Dendritic cell treated with granulocyte-macrophage colony-stimulating factor and Interleukin-4, amounts not matched to agents 40 ng/mL and 50 ng/mL, for 4 days (primary cell): ENCODE results near the gene OR2L8.

Experiments used
- H3K27ac Mint-ChIP-seq: one replicate; pipeline ENCODE4 v1.8.0; 2022; ENCODE audit warnings: mild to moderate bottlenecking, mixed read lengths
- H3K27me3 Mint-ChIP-seq: one replicate; pipeline ENCODE4 v1.8.0; 2022; ENCODE audit warnings: mild to moderate bottlenecking, mixed read lengths
- H3K36me3 Mint-ChIP-seq: one replicate; pipeline ENCODE4 v1.8.0; 2022; ENCODE audit warnings: low read depth, mixed read lengths
- H3K4me1 Mint-ChIP-seq: one replicate; pipeline ENCODE4 v1.8.0; 2022; ENCODE audit warnings: low read depth, mixed read lengths
- H3K4me3 Mint-ChIP-seq: one replicate; pipeline ENCODE4 v1.8.0; 2022; ENCODE audit warnings: mild to moderate bottlenecking, moderate library complexity, mixed read lengths
- H3K9me3 Mint-ChIP-seq: one replicate; pipeline ENCODE4 v1.8.0; 2022; ENCODE audit warnings: mixed read lengths
- intact Hi-C: fragments of 100-400 bp; cut with micrococcal nuclease; formaldehyde crosslinking; loops from one replicate; pipeline ENCODE4 v1.15.0; 2022

The OR2L8 gene

GRCh38 chr1:247948558-247948957 is at the start of gene OR2L8:
Gene OR2L8 (plus strand): TSS chr1:247948858. CDS start chr1:247948858, 0 bp downstream.
- Mint-ChIP-seq H3K27me3 (no peaks in the 10 kb centered on the region), H3K27ac (no peak within 1 kb of the TSS), H3K4me1 (no peaks in the 10 kb centered on the region), H3K36me3 (no peaks in the 10 kb centered on the region), H3K9me3 (no peaks in the 10 kb centered on the region), H3K4me3 (no peak within 1 kb of the TSS)
- intact Hi-C loops, result no loop called here

- H3K4me1 Mint-ChIP-seq, result peaks cover 16% of the 10 kb centered on the region
- intact Hi-C loops, result no loop called here
- H3K27me3 Mint-ChIP-seq, result peaks cover 2% of the 10 kb centered on the region
- no peaks in the 10 kb centered on the region for H3K9me3 Mint-ChIP-seq
- no peaks in the 10 kb centered on the region for H3K36me3 Mint-ChIP-seq
- H3K27ac Mint-ChIP-seq, result no peak overlapping the region
- H3K4me3 Mint-ChIP-seq, result no peak overlapping the region
Observed at GRCh38 chr1:247904122-247904521, 44.5 kb upstream of the OR2L8 start.

- intact Hi-C loops, result no loop called here
- peak overlapping the region; percentile 45 for H3K4me3 Mint-ChIP-seq
Observed at GRCh38 chr1:247905181-247905580, 43.5 kb upstream of the OR2L8 start.

GRCh38 chr1:247905910-247906503 is 42.7 kb upstream of the OR2L8 start:
- peak overlapping the region; percentile 76 for H3K4me3 Mint-ChIP-seq
- no peaks in the 10 kb centered on the region for H3K9me3 Mint-ChIP-seq
- H3K4me1 Mint-ChIP-seq, result peaks cover 16% of the 10 kb centered on the region
- H3K27ac Mint-ChIP-seq, result peak overlapping the region; percentile 82
- peaks cover 2% of the 10 kb centered on the region for H3K27me3 Mint-ChIP-seq
- intact Hi-C loops, result no loop called here
- H3K36me3 Mint-ChIP-seq, result no peaks in the 10 kb centered on the region

More at GRCh38 chr1:247905181-247905580, 43.5 kb upstream of the OR2L8 start:
- Mint-ChIP-seq H3K27me3 (peaks cover 2% of the 10 kb centered on the region), H3K27ac (no peak overlapping the region), H3K4me1 (peaks cover 16% of the 10 kb centered on the region), H3K36me3 (no peaks in the 10 kb centered on the region), H3K9me3 (no peaks in the 10 kb centered on the region)

- Mint-ChIP-seq H3K27me3 (peaks cover 2% of the 10 kb centered on the region), H3K4me3 (peak overlapping the region; percentile 76), H3K9me3 (no peaks in the 10 kb centered on the region), H3K4me1 (peaks cover 16% of the 10 kb centered on the region), H3K36me3 (no peaks in the 10 kb centered on the region), H3K27ac (peak overlapping the region; percentile 82)
- intact Hi-C loops, result no loop called here
Observed at GRCh38 chr1:247906504-247907047, 42.1 kb upstream of the OR2L8 start.

GRCh38 chr1:247908766-247909165 is 39.9 kb upstream of the OR2L8 start:
- intact Hi-C loops, result no loop called here
- H3K9me3 Mint-ChIP-seq, result no peaks in the 10 kb centered on the region
- H3K27ac Mint-ChIP-seq, result no peak overlapping the region
- H3K36me3 Mint-ChIP-seq, result no peaks in the 10 kb centered on the region
- peaks cover 16% of the 10 kb centered on the region for H3K4me1 Mint-ChIP-seq
- no peak overlapping the region for H3K4me3 Mint-ChIP-seq
- H3K27me3 Mint-ChIP-seq, result peaks cover 2% of the 10 kb centered on the region

GRCh38 chr1:247913786-247914185 is 34.9 kb upstream of the OR2L8 start:
- no peak overlapping the region for H3K4me3 Mint-ChIP-seq
- no peaks in the 10 kb centered on the region for H3K36me3 Mint-ChIP-seq
- H3K27ac Mint-ChIP-seq, result no peak overlapping the region
- no peaks in the 10 kb centered on the region for H3K4me1 Mint-ChIP-seq
- intact Hi-C loops, result no loop called here
- H3K27me3 Mint-ChIP-seq, result no peaks in the 10 kb centered on the region
- no peaks in the 10 kb centered on the region for H3K9me3 Mint-ChIP-seq

- no peaks in the 10 kb centered on the region for H3K36me3 Mint-ChIP-seq
- no peak overlapping the region for H3K27ac Mint-ChIP-seq
- no peaks in the 10 kb centered on the region for H3K9me3 Mint-ChIP-seq
- H3K27me3 Mint-ChIP-seq, result no peaks in the 10 kb centered on the region
- intact Hi-C loops, result no loop called here
- no peak overlapping the region for H3K4me3 Mint-ChIP-seq
- no peaks in the 10 kb centered on the region for H3K4me1 Mint-ChIP-seq
Observed at GRCh38 chr1:247914941-247915662, 33.6 kb upstream of the OR2L8 start.

GRCh38 chr1:247919952-247920351 is 28.7 kb upstream of the OR2L8 start, which contains the start of gene OR2T8:
Gene OR2T8 (plus strand): TSS chr1:247920252. CDS start chr1:247921018, 766 bp downstream.
- Mint-ChIP-seq H3K4me1 (no peaks in the 10 kb centered on the region), H3K9me3 (no peaks in the 10 kb centered on the region), H3K27ac (no peak within 1 kb of the TSS), H3K27me3 (no peaks in the 10 kb centered on the region), H3K36me3 (no peaks in the 10 kb centered on the region), H3K4me3 (no peak within 1 kb of the TSS)
- intact Hi-C loops, result no loop called here

- intact Hi-C loops, result no loop called here
- no peaks in the 10 kb centered on the region for H3K36me3 Mint-ChIP-seq
- no peak overlapping the region for H3K27ac Mint-ChIP-seq
- H3K4me3 Mint-ChIP-seq, result no peak overlapping the region
- H3K9me3 Mint-ChIP-seq, result no peaks in the 10 kb centered on the region
- H3K4me1 Mint-ChIP-seq, result no peaks in the 10 kb centered on the region
- no peaks in the 10 kb centered on the region for H3K27me3 Mint-ChIP-seq
Observed at GRCh38 chr1:247923941-247924340, 24.7 kb upstream of the OR2L8 start.

GRCh38 chr1:247924868-247925267 is 23.8 kb upstream of the OR2L8 start, which contains the start of gene OR2AJ1:
Gene OR2AJ1 (plus strand): TSS chr1:247924889. CDS start chr1:247933769, 8,880 bp downstream.
- H3K4me1 Mint-ChIP-seq, result no peaks in the 10 kb centered on the region
- H3K36me3 Mint-ChIP-seq, result no peaks in the 10 kb centered on the region
- H3K27me3 Mint-ChIP-seq, result no peaks in the 10 kb centered on the region
- H3K4me3 Mint-ChIP-seq, result no peak within 1 kb of the TSS
- no peaks in the 10 kb centered on the region for H3K9me3 Mint-ChIP-seq
- intact Hi-C loops, result no loop called here
- no peak within 1 kb of the TSS for H3K27ac Mint-ChIP-seq

GRCh38 chr1:247933989-247934388 is 14.7 kb upstream of the OR2L8 start:
- H3K4me1 Mint-ChIP-seq, result peaks cover 7% of the 10 kb centered on the region
- intact Hi-C loops, result no loop called here
- no peaks in the 10 kb centered on the region for H3K36me3 Mint-ChIP-seq
- no peak overlapping the region for H3K27ac Mint-ChIP-seq
- H3K27me3 Mint-ChIP-seq, result peaks cover 2% of the 10 kb centered on the region
- peaks cover 17% of the 10 kb centered on the region for H3K9me3 Mint-ChIP-seq
- no peak overlapping the region for H3K4me3 Mint-ChIP-seq

GRCh38 chr1:247935781-247936180 is 12.9 kb upstream of the OR2L8 start:
- intact Hi-C loops, result no loop called here
- Mint-ChIP-seq H3K27ac (no peak overlapping the region), H3K4me3 (no peak overlapping the region)

GRCh38 chr1:247936415-247936814 is 12.2 kb upstream of the OR2L8 start:
- peaks cover 2% of the 10 kb centered on the region for H3K27me3 Mint-ChIP-seq
- no peak overlapping the region for H3K27ac Mint-ChIP-seq
- peaks cover 15% of the 10 kb centered on the region for H3K4me1 Mint-ChIP-seq
- H3K36me3 Mint-ChIP-seq, result no peaks in the 10 kb centered on the region
- intact Hi-C loops, result no loop called here
- H3K9me3 Mint-ChIP-seq, result peaks cover 17% of the 10 kb centered on the region
- H3K4me3 Mint-ChIP-seq, result no peak overlapping the region

More at GRCh38 chr1:247935781-247936180, 12.9 kb upstream of the OR2L8 start:
- peaks cover 2% of the 10 kb centered on the region for H3K27me3 Mint-ChIP-seq
- no peaks in the 10 kb centered on the region for H3K36me3 Mint-ChIP-seq
- H3K4me1 Mint-ChIP-seq, result peaks cover 9% of the 10 kb centered on the region
- peaks cover 17% of the 10 kb centered on the region for H3K9me3 Mint-ChIP-seq
